Measurements from ENCODE around the gene SCUBE2. TPM values are rescaled to one million over a fixed set of nuclear protein-coding genes. Genes with fewer than 3 reads are reported as not detected.

The SCUBE2 gene
- total and polyA plus RNA-seq, 8 donors, result 1.7 to 37.1 (median 21.8) TPM

GRCh38 chr11:9047964-9048523 is 43.4 kb downstream of the SCUBE2 start:
- intact Hi-C loops (cut with DNase I; ENCODE audit: low total_unique reads), result no loop called here
- peak overlapping the region in 4 of 5 donors; percentile 52 to 81 (median 68) for H3K27ac ChIP-seq

GRCh38 chr11:9046481-9046880 is 44.9 kb downstream of the SCUBE2 start:
- Histone ChIP-seq H3K27ac (peak overlapping the region in 4 of 5 donors; percentile 52 to 81 (median 68)), H3K4me3 (no peak overlapping the region), H3K36me3 (no peaks in the 10 kb centered on the region), H3K4me1 (peaks cover 6 to 38% (median 27%) of the 10 kb centered on the region in 4 donors), H3K9me3 (no peaks in the 10 kb centered on the region), H3K27me3 (no peaks in the 10 kb centered on the region)
- no peak for TF ChIP-seq EP300 (IDR thresholded peaks at IDR 0.05)
- TF ChIP-seq POLR2A (IDR thresholded peaks at IDR 0.05), result no peak
- no peak for TF ChIP-seq CTCF (IDR thresholded peaks at IDR 0.05)
- TF ChIP-seq POLR2AphosphoS5 (IDR thresholded peaks at IDR 0.05), result no peak
- peak in 1 of 2 donors; percentile 65 for DNase-seq
- intact Hi-C loops (cut with DNase I; ENCODE audit: low total_unique reads), result no loop called here
- WGBS, 5 donors, result 74 to 87% (median 79%) methylated on average over 4 of the region's 4 CpGs

More at GRCh38 chr11:9047964-9048523, 43.4 kb downstream of the SCUBE2 start:
- 19 to 44% (median 29%) methylated on average over 9 of the region's 9 CpGs for WGBS, 5 donors
- Histone ChIP-seq H3K4me1 (peaks cover 6 to 38% (median 27%) of the 10 kb centered on the region in 4 donors), H3K4me3 (peak overlapping the region in 1 of 4 donors; percentile 8), H3K9me3 (no peaks in the 10 kb centered on the region), H3K36me3 (no peaks in the 10 kb centered on the region), H3K27me3 (no peaks in the 10 kb centered on the region)
- DNase-seq, result peak in 1 of 2 donors; percentile 85
- TF ChIP-seq CTCF (IDR thresholded peaks at IDR 0.05), result no peak
- TF ChIP-seq POLR2AphosphoS5 (IDR thresholded peaks at IDR 0.05), result no peak
- TF ChIP-seq POLR2A (IDR thresholded peaks at IDR 0.05), result no peak
- TF ChIP-seq EP300 (IDR thresholded peaks at IDR 0.05), result no peak

- Histone ChIP-seq H3K36me3 (peaks cover 0 to 8% (median 2%) of the 10 kb centered on the region in 4 donors), H3K9me3 (no peaks in the 10 kb centered on the region), H3K4me1 (peaks cover 4 to 15% (median 10%) of the 10 kb centered on the region in 4 donors), H3K27me3 (no peaks in the 10 kb centered on the region), H3K27ac (no peak overlapping the region), H3K4me3 (no peak overlapping the region)
- intact Hi-C loops (cut with DNase I; ENCODE audit: low total_unique reads), result no loop called here
- TF ChIP-seq POLR2A (IDR thresholded peaks at IDR 0.05) (no peak), CTCF (IDR thresholded peaks at IDR 0.05) (no peak), POLR2AphosphoS5 (IDR thresholded peaks at IDR 0.05) (no peak), EP300 (IDR thresholded peaks at IDR 0.05) (no peak)
- no peak for DNase-seq
- WGBS, 5 donors, result 57 to 86% (median 69%) methylated on average over 1 of the region's 1 CpG
Measured at GRCh38 chr11:9042488-9042887, 48.9 kb downstream of the SCUBE2 start.

GRCh38 chr11:9041747-9042146 is 49.7 kb downstream of the SCUBE2 start:
- 70 to 90% (median 89%) methylated on average over 2 of the region's 2 CpGs for WGBS, 5 donors
- H3K27ac ChIP-seq, result no peak overlapping the region
- H3K36me3 ChIP-seq, result peaks cover 0 to 8% (median 2%) of the 10 kb centered on the region in 4 donors
- intact Hi-C loops (cut with DNase I; ENCODE audit: low total_unique reads), result no loop called here
- H3K27me3 ChIP-seq, result no peaks in the 10 kb centered on the region
- DNase-seq, result no peak
- H3K4me3 ChIP-seq, result no peak overlapping the region
- H3K4me1 ChIP-seq, result peaks cover 0 to 8% (median 4%) of the 10 kb centered on the region in 4 donors
- TF ChIP-seq EP300 (IDR thresholded peaks at IDR 0.05) (no peak), POLR2AphosphoS5 (IDR thresholded peaks at IDR 0.05) (no peak), CTCF (IDR thresholded peaks at IDR 0.05) (no peak), POLR2A (IDR thresholded peaks at IDR 0.05) (no peak)
- no peaks in the 10 kb centered on the region for H3K9me3 ChIP-seq
